ENCODE results near the gene DIAPH2.

GRCh38 chrX:96764864-96765263 is 80.2 kb downstream of the DIAPH2 start:
- TF ChIP-seq E2F1 (CRISPR knock-in tag; IDR thresholded peaks at IDR 0.05): no peak
- no peak for TF ChIP-seq ZNF76 (CRISPR knock-in tag; IDR thresholded peaks at IDR 0.05; ENCODE audit: borderline replicate concordance)
- no peak for TF ChIP-seq CTCF (IDR thresholded peaks at IDR 0.05 in 2 of 3, conservative IDR thresholded peaks at IDR 0.05 in 1 of 3; ENCODE audit: insufficient read depth in 2 of 3, low read depth in 1 of 3, low read length in 3 of 3)
- no peak for TF ChIP-seq KLF6 (CRISPR knock-in tag; IDR thresholded peaks at IDR 0.05; ENCODE audit: borderline replicate concordance)
- TF ChIP-seq ARID3B (CRISPR knock-in tag; IDR thresholded peaks at IDR 0.05; ENCODE audit: borderline replicate concordance): no peak
- no peak for TF ChIP-seq ELK3 (CRISPR knock-in tag; IDR thresholded peaks at IDR 0.05)
- TF ChIP-seq HNRNPUL1 (IDR thresholded peaks at IDR 0.05; ENCODE audit: low read length): no peak
- TF ChIP-seq SMAD2 (IDR thresholded peaks at IDR 0.05; ENCODE audit: low read depth, low read length): no peak
- no peak for TF ChIP-seq BRCA1 (IDR thresholded peaks at IDR 0.05)
- no peak for TF ChIP-seq BRCA1 (CRISPR knock-in tag; IDR thresholded peaks at IDR 0.05)
- TF ChIP-seq POLR2AphosphoS5 (IDR thresholded peaks at IDR 0.05; ENCODE audit: control insufficient read depth, insufficient read depth, low read depth, low read length): no peak
